Heart left ventricle (tissue), 16 donors: ENCODE data around the gene CMC1. TPM values are rescaled to one million over a fixed set of nuclear protein-coding genes. Genes with fewer than 3 reads are reported as not detected.

Experiments used
- ATAC-seq, 4 donors: fragments of 200-7000 bp; cut with Tn5 transposase; one replicate each; pipeline ENCODE4 v1.9.1; 2020 to 2022; ENCODE audit warnings: moderate library complexity in 4 of 4, mild to moderate bottlenecking in 3 of 4, moderate number of reproducible peaks in 1 of 4
- DNase-seq, 5 donors: peaks; one replicate each; pipeline ENCODE4 v3.0.0-alpha.2; 2020
- H3K27ac ChIP-seq, 12 donors: fragments of 200-600 bp; sonication (generic) in 4 of 12; one replicate each; pipeline versions ENCODE4 v1.5.0 to v1.8.0; 2016 to 2022; ENCODE audit warnings: mild to moderate bottlenecking in 2 of 12
- H3K27me3 ChIP-seq, 9 donors: fragments of 200-600 bp; sonication (generic) in 2 of 9; one replicate each; pipeline versions ENCODE4 v1.5.1 to v1.8.0; 2016 to 2022; ENCODE audit warnings: mild to moderate bottlenecking in 3 of 9
- H3K36me3 ChIP-seq, 9 donors: fragments of 200-600 bp; sonication (generic) in 2 of 9; one replicate each; pipeline versions ENCODE4 v1.5.0 to v1.8.0; 2018 to 2022; ENCODE audit warnings: mild to moderate bottlenecking in 2 of 9
- H3K4me1 ChIP-seq, 12 donors: fragments of 200-600 bp; sonication (generic) in 4 of 12; one replicate each; pipeline versions ENCODE4 v1.5.0 to v1.8.0; 2016 to 2022; ENCODE audit warnings: mild to moderate bottlenecking in 3 of 12
- H3K4me3 ChIP-seq, 12 donors: fragments of 200-600 bp; sonication (generic) in 4 of 12; one replicate each; pipeline versions ENCODE4 v1.5.0 to v1.8.0; 2017 to 2022; ENCODE audit warnings: mild to moderate bottlenecking in 9 of 12, moderate library complexity in 4 of 12
- H3K9me3 ChIP-seq, 12 donors: fragments of 200-600 bp; sonication (generic) in 4 of 12; one replicate each; pipeline versions ENCODE4 v1.5.0 to v1.8.0; 2016 to 2022; ENCODE audit warnings: mild to moderate bottlenecking in 1 of 12
- POLR2A ChIP-seq, 2 donors: fragments of 450-650 bp; IDR thresholded peaks; one replicate each; pipeline ENCODE4 v1.6.1; 2017; ENCODE audit warnings: antibody characterized with exemption in 2 of 2, mild to moderate bottlenecking in 2 of 2, moderate library complexity in 2 of 2
- WGBS, 4 donors: extraction: QIAGEN DNeasy Blood & Tissue Kit in 2 of 4; methylation state at CpG; one replicate each; pipeline versions ENCODE4 v1.1.5 to v1.1.7; 2013 to 2018; 5-methylcytosine and 5-hydroxymethylcytosine counted together
- intact Hi-C, 10 donors: fragments of 100-400 bp; cut with DNase I; formaldehyde crosslinking; loops; one replicate each; pipeline versions ENCODE4 v1.11.1 to v1.14.2; 2022
- polyA plus RNA-seq, 2 donors: library from polyadenylated mRNA; stranded (reverse); fragments of 200-250 nt; gene quantifications; one replicate each; pipeline ENCODE4 v1.2.3, GENCODE V29; 2013
- total RNA-seq, 9 donors: library from RNA; depleted of rRNA in 2 of 9; stranded (reverse); fragments of >200 nt in 2 of 9; fragmentation: NEBNext Ultra II Directional in 3 of 9; extraction: Animal tissue kit (Norgen Biotek cat#: 25700) in 3 of 9; gene quantifications; one replicate each; pipeline versions ENCODE4 v1.1.0 to v1.2.4, GENCODE V29; 2016 to 2023
- TF ChIP-seq, protein P1 (sequence below), 12 donors: fragments of 200-600 bp; sonication (generic) in 4 of 12; IDR thresholded peaks; one replicate each; pipeline versions ENCODE4 v1.5.0 to v1.8.0; 2018 to 2022; ENCODE audit warnings: antibody characterized with exemption in 12 of 12, mild to moderate bottlenecking in 5 of 12
- donor health status: ischemic (EF 13 %, LVEDD 7.1; RV severe dilation, severe dysfunction).
- donor health status: healthy with polysubstance abuse.
- donor health status: DM: no; HTN: yes; CAD: no.
- donor health status: DM: no; HTN: no; CAD: no.
- donor health status: ischemic (EF 25% LVEDD 6.9; RV normal size, moderate dysfunction).
- donor health status: ischemic (EF 25% LVEDD 5.7; RV mildly dilated, moderate dysfunction).
- donor health status: healthy.
- donor health status: DM: yes; HTN: yes; CAD: no.
- donor health status: ischemic (EF 35%, LVEDD 5.7; RV mildly dilated, moderate dysfunction).
- donor health status: nonischemic (EF 11% LVEDD 7.7; RV severe dilation, severe dysfunction).
- donor health status: DM: yes; HTN: yes; CAD: no.
- donor health status: PGD.
- donor health status: ischemic (EF 29% LVEDD 5.4; RV normal size, mild dysfunction).
- donor health status: nonischemic (EF 23%, LVEDD 6.1; RV moderate dilation, normal function).

The CMC1 gene
- total and polyA plus RNA-seq, 11 donors, result 14.9 to 106 (median 27.6) TPM

DNA sequence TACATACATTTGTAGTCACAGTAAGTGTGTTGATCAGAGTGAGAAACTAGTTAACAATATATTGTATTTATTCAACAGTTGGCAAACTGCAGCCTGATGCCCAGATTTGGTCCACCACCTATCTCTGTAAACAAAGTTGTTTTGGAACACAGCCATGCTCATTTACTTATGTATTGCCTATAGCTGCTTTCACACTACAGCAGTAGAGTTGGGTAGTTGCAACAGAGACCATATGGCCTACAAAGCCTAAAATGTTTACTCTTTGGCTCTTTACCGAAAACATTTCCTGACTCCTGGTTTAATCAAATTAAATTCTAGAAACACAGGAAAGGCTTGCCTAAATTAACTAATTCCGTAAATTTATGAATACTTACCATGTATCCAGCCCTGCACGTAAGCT lies 39.4 kb downstream of the CMC1 start:
- WGBS, 4 donors, result 95 to 97% (median 96%) methylated on average over 3 of the region's 3 CpGs
- Histone ChIP-seq H3K9me3 (no peaks in the 10 kb centered on the region), H3K36me3 (peaks cover 0 to 7% (median under 1%) of the 10 kb centered on the region in 9 donors), H3K4me1 (peaks cover 0 to 10% (median 0%) of the 10 kb centered on the region in 12 donors), H3K4me3 (no peak overlapping the region), H3K27me3 (no peaks in the 10 kb centered on the region), H3K27ac (no peak overlapping the region)
- TF ChIP-seq, protein P1, sequence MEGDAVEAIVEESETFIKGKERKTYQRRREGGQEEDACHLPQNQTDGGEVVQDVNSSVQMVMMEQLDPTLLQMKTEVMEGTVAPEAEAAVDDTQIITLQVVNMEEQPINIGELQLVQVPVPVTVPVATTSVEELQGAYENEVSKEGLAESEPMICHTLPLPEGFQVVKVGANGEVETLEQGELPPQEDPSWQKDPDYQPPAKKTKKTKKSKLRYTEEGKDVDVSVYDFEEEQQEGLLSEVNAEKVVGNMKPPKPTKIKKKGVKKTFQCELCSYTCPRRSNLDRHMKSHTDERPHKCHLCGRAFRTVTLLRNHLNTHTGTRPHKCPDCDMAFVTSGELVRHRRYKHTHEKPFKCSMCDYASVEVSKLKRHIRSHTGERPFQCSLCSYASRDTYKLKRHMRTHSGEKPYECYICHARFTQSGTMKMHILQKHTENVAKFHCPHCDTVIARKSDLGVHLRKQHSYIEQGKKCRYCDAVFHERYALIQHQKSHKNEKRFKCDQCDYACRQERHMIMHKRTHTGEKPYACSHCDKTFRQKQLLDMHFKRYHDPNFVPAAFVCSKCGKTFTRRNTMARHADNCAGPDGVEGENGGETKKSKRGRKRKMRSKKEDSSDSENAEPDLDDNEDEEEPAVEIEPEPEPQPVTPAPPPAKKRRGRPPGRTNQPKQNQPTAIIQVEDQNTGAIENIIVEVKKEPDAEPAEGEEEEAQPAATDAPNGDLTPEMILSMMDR (IDR thresholded peaks at IDR 0.05), result no peak
- no peak for TF ChIP-seq POLR2A (IDR thresholded peaks at IDR 0.05)
- ATAC-seq, result no peak
- no peak for DNase-seq
- intact Hi-C loops, result loop anchor here in 3 of 10 donors (5.0 to 10.0 kb wide), 2 partner anchors 566 to 568 kb away; no protein-coding TSS in a partner anchor

DNA sequence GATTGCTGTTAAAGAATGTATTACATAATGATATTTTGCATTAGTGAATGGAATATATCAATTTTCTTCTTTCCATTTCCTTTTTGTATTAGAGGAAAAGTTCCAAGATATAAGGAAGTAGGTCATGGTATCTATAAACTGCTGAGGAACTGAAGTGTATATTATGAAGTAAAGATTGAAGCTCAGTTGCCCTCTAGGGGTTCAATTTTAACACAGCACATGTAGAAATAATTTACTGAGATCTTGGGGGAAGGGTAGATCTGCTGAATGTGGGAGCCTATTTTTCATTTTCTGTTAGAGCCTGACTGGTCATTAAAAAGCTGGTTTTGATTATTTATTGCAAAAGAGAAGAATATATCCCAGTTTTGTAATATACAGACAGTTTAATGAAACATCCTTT lies 45.2 kb downstream of the CMC1 start:
- no peak for TF ChIP-seq POLR2A (IDR thresholded peaks at IDR 0.05)
- TF ChIP-seq, protein P1 (IDR thresholded peaks at IDR 0.05), result peak; percentile 34 to 64 (median 53)
- H3K9me3 ChIP-seq, result peaks cover 0 to 9% (median 0%) of the 10 kb centered on the region in 12 donors
- H3K36me3 ChIP-seq, result peaks cover 0 to 10% (median 0%) of the 10 kb centered on the region in 9 donors
- peaks cover 0 to 6% (median 0%) of the 10 kb centered on the region in 12 donors for H3K4me1 ChIP-seq
- no peaks in the 10 kb centered on the region for H3K27me3 ChIP-seq
- ATAC-seq (peak in 3 of 4 donors; percentile 72 to 82 (median 82)), DNase-seq (no peak)
- no peak overlapping the region for H3K4me3 ChIP-seq
- intact Hi-C loops, result loop anchor here in 3 of 10 donors (1.0 to 10.0 kb wide), 4 partner anchors 44 to 574 kb away; partner anchors contain the start of gene CMC1 (in 1 of the 3)
- H3K27ac ChIP-seq, result no peak overlapping the region

DNA sequence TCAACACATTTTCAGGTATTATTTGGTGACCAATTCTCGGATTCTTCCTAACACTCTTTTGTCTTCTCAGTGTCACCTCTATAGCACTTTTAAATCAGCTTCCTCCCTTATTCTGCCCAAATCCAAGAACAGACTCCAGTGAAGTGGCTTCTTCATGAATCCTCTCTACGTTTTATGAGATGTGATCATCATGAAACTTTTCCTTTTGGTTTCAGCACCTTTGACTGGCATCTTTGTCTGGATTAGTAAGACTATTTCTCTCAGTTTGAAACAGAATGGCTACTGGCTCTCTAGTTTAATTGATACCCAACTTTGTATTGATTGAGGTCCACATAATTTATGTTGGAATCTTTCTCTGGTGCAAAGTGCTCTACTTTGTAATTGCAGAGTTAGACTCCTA lies 45.6 kb downstream of the CMC1 start:
- Histone ChIP-seq H3K36me3 (peaks cover 0 to 10% (median 0%) of the 10 kb centered on the region in 9 donors), H3K4me3 (no peak overlapping the region), H3K9me3 (peaks cover 0 to 9% (median 0%) of the 10 kb centered on the region in 12 donors), H3K27me3 (no peaks in the 10 kb centered on the region), H3K27ac (no peak overlapping the region), H3K4me1 (peaks cover 0 to 6% (median 0%) of the 10 kb centered on the region in 12 donors)
- DNase-seq, result no peak
- ATAC-seq, result no peak
- WGBS, 4 donors, result 81 to 93% (median 88%) methylated on average over 2 of the region's 2 CpGs
- intact Hi-C loops, result loop anchor here in 3 of 10 donors (2.0 to 10.0 kb wide), 3 partner anchors 45 to 574 kb away; partner anchors contain the start of gene CMC1 (in 1 of the 3)
- TF ChIP-seq, protein P1 (IDR thresholded peaks at IDR 0.05), result no peak
- TF ChIP-seq POLR2A (IDR thresholded peaks at IDR 0.05), result no peak

DNA sequence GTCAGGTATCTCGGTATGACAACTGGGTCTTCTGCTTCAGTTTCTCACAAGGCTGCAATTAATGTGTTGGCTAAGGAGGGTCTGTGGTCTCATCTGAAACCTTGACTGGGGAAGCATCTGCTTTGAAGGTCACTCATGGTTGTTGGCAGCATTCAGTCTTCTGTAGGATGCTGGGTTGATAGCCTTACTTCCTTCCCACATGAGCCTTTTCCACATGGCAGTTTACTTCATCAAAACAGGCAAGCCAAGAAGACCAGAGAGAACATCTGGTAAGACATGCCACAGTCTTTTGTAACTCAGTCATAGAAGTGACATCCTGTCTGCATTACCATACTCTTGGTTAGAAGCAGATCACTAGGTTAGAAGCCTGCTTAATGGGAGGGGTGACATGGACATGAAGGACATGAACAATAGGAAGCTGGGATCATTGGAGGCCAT lies 49.5 kb downstream of the CMC1 start:
- TF ChIP-seq, protein P1 (IDR thresholded peaks at IDR 0.05), result no peak
- TF ChIP-seq POLR2A (IDR thresholded peaks at IDR 0.05), result no peak
- no peak overlapping the region for H3K27ac ChIP-seq
- H3K27me3 ChIP-seq, result no peaks in the 10 kb centered on the region
- H3K4me3 ChIP-seq, result no peak overlapping the region
- H3K9me3 ChIP-seq, result peaks cover 0 to 9% (median 0%) of the 10 kb centered on the region in 12 donors
- no peak for DNase-seq
- peaks cover 0 to 15% (median 0%) of the 10 kb centered on the region in 12 donors for H3K4me1 ChIP-seq
- no peak for ATAC-seq
- peaks cover 0 to 10% (median 0%) of the 10 kb centered on the region in 9 donors for H3K36me3 ChIP-seq
- WGBS, 4 donors, result 91 to 98% (median 97%) methylated on average over 1 of the region's 1 CpG
- intact Hi-C loops, result loop anchor here in 1 of 10 donors (10.0 kb wide), 1 partner anchor 576 kb away; no protein-coding TSS in a partner anchor
